Panc1 (cell line): ENCODE measurements around the gene PAH. TPM values are rescaled to one million over a fixed set of nuclear protein-coding genes. Genes with fewer than 3 reads are reported as not detected.

ENCODE experiments used
- ATAC-seq: fragments of 200-7000 bp; cut with Tn5 transposase; 2 replicates; pipeline ENCODE4 v1.9.1; 2020; ENCODE audit warnings: mild to moderate bottlenecking, moderate library complexity
- BruUV-seq: library from RNA; stranded (reverse); fragments of 400-500 nt; replicated peaks from 2 replicates; lab custom pipeline; 2021; lab: Mats Ljungman, UMichigan
- CTCF ChIA-PET: fragments of 300-600 bp; sonication (Branson Sonifier 250); formaldehyde crosslinking; loops from one replicate; lab custom pipeline; 2022; ENCODE audit warnings: antibody characterized with exemption; lab: Charles Lee
- POLR2A ChIA-PET: fragments of 300-600 bp; sonication (Branson Sonifier 250); formaldehyde crosslinking; loops from one replicate; lab custom pipeline; 2022; ENCODE audit warnings: antibody characterized with exemption; lab: Charles Lee
- DNase-seq: peaks from one replicate; pipeline ENCODE4 v3.0.0-alpha.2; 2010; ENCODE audit warnings: low read depth, low spot score
- H3K27ac ChIP-seq: 2 replicates; pipeline ENCODE4 v1.5.1; 2011; ENCODE audit warnings: mild to moderate bottlenecking, low read length, inconsistent platforms
- H3K27me3 ChIP-seq: fragments of 200-500 bp; sonication (Bioruptor generic); 2 replicates; pipeline ENCODE4 v1.6.0; 2014; ENCODE audit warnings: low read length, inconsistent platforms; ENCODE audit not compliant: control insufficient read depth, insufficient read depth
- H3K36me3 ChIP-seq: fragments of 200-500 bp; sonication (Bioruptor generic); 2 replicates; pipeline ENCODE4 v1.5.1; 2014; ENCODE audit warnings: inconsistent platforms, mild to moderate bottlenecking, low read length, moderate library complexity; ENCODE audit not compliant: control insufficient read depth, insufficient read depth
- H3K4me1 ChIP-seq: 2 replicates; pipeline ENCODE4 v1.5.1; 2011; ENCODE audit warnings: inconsistent platforms, mild to moderate bottlenecking, low read length, moderate library complexity; ENCODE audit not compliant: control insufficient read depth, insufficient read depth
- H3K4me3 ChIP-seq, 2 experiments: 2 replicates each; pipeline ENCODE4 v1.5.1; 2011 to 2012; ENCODE audit warnings: low read depth in 2 of 2, low read length in 2 of 2, mild to moderate bottlenecking in 2 of 2, inconsistent platforms in 1 of 2, moderate library complexity in 1 of 2
- H3K9me3 ChIP-seq: fragments of 200-500 bp; sonication (Bioruptor generic); 2 replicates; pipeline ENCODE4 v1.5.1; 2014; ENCODE audit warnings: low read depth, mild to moderate bottlenecking, inconsistent platforms, low read length, moderate library complexity; ENCODE audit not compliant: control insufficient read depth, insufficient read depth
- POLR2AphosphoS5 ChIP-seq: IDR thresholded peaks from 2 replicates; pipeline ENCODE4 v1.6.1; 2012; ENCODE audit warnings: mild to moderate bottlenecking, low read depth, low read length, moderate library complexity
- SIN3A ChIP-seq: IDR thresholded peaks from 2 replicates; pipeline ENCODE4 v1.6.1; 2012; ENCODE audit warnings: low read depth, mild to moderate bottlenecking, low read length, moderate library complexity, borderline replicate concordance; ENCODE audit not compliant: insufficient read depth
- TCF7L2 ChIP-seq: IDR thresholded peaks from 2 replicates; pipeline ENCODE4 v1.6.1; 2011; ENCODE audit warnings: mild to moderate bottlenecking, low read depth, low read length, inconsistent platforms
- in situ Hi-C: cut with HindIII; loops from 2 replicates; pipeline ENCODE4 v1.10.0; 2016; ENCODE audit warnings: low sequenced_read_pairs, low pct_unique_long_range_greater_than_20kb
- intact Hi-C: fragments of 100-400 bp; cut with micrococcal nuclease; formaldehyde crosslinking; loops from one replicate; pipeline ENCODE4 v1.10.0; 2022; ENCODE audit not compliant: unreplicated experiment
- total RNA-seq: library from RNA; stranded (reverse); gene quantifications from one replicate; pipeline ENCODE4 v1.2.1, GENCODE V29; 2021; ENCODE audit not compliant: unreplicated experiment
- TF ChIP-seq, protein P1 (sequence below): fragments of 450-650 bp; IDR thresholded peaks from 2 replicates; pipeline ENCODE4 v1.5.1; 2017; ENCODE audit warnings: mild to moderate bottlenecking
- TF ChIP-seq, protein P2 (sequence below), 2 experiments: IDR thresholded peaks; 2 replicates each; pipeline ENCODE4 v1.6.1; 2011 to 2012; ENCODE audit warnings: low read depth in 2 of 2, control low read depth in 1 of 2, low read length in 1 of 2, mild to moderate bottlenecking in 1 of 2, moderate library complexity in 1 of 2; ENCODE audit not compliant: insufficient read depth in 1 of 2

Gene PAH
- total RNA-seq, 1 experiment from 2014 or later = 0.51 TPM

DNA sequence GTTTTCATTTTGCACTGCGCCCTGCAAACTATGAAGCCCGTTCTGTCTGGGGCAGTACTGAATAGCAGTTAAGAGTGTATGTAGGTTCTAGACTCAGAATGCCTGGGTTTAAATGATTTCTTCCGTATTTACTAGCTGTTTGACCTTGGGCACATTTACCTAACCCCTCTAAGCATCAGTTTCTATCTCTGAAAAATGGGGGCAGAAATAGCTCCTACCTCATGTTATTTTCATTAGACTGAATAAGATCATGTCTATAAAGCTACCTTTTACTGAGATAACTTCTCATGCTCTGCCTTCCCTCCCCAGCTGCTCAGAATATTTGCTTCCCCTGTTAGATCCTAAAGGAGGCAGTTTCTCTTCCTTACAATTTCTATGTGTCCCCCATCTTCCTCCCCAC, 5.7 kb downstream of the PAH start:
- TF ChIP-seq TCF7L2 = no peak
- TF ChIP-seq, protein P1, sequence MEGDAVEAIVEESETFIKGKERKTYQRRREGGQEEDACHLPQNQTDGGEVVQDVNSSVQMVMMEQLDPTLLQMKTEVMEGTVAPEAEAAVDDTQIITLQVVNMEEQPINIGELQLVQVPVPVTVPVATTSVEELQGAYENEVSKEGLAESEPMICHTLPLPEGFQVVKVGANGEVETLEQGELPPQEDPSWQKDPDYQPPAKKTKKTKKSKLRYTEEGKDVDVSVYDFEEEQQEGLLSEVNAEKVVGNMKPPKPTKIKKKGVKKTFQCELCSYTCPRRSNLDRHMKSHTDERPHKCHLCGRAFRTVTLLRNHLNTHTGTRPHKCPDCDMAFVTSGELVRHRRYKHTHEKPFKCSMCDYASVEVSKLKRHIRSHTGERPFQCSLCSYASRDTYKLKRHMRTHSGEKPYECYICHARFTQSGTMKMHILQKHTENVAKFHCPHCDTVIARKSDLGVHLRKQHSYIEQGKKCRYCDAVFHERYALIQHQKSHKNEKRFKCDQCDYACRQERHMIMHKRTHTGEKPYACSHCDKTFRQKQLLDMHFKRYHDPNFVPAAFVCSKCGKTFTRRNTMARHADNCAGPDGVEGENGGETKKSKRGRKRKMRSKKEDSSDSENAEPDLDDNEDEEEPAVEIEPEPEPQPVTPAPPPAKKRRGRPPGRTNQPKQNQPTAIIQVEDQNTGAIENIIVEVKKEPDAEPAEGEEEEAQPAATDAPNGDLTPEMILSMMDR = no peak
- TF ChIP-seq POLR2AphosphoS5 = no peak
- H3K27ac ChIP-seq = no peak overlapping the region
- CTCF ChIA-PET = no interaction called here
- in situ Hi-C loops (no loop called here), intact Hi-C loops (no loop called here)
- H3K4me1 ChIP-seq = no peaks in the 10 kb centered on the region
- BruUV-seq = no TSS peak
- DNase-seq (no peak), ATAC-seq (no peak)
- H3K36me3 ChIP-seq = no peaks in the 10 kb centered on the region
- no peak overlapping the region for H3K4me3 ChIP-seq
- no peaks in the 10 kb centered on the region for H3K9me3 ChIP-seq
- POLR2A ChIA-PET = no interaction called here
- H3K27me3 ChIP-seq = no peaks in the 10 kb centered on the region

DNA sequence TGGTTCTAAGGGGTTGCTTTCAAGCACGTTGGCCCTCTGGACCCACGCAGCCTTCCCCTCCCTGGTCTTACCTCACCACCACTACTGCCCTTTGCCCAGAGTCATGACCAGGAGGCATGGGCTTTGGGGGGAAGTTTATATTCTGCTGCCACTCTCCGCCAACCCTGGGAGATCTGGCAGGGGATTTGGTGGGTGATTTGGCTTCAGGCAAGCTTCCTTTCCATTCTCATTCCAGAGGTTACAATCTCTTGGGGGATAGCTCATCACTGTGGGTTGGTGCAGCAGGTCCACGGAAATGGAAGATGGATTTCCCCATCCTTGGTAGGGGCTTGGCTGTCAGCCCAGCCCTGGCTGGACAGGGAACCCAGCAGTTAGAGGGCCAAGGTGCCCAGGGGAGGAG, 6.3 kb downstream of the PAH start:
- Histone ChIP-seq H3K27ac (no peak overlapping the region), H3K27me3 (no peaks in the 10 kb centered on the region), H3K4me1 (no peaks in the 10 kb centered on the region), H3K9me3 (no peaks in the 10 kb centered on the region), H3K4me3 (no peak overlapping the region), H3K36me3 (no peaks in the 10 kb centered on the region)
- ChIA-PET CTCF (no interaction called here), POLR2A (no interaction called here)
- BruUV-seq = no TSS peak
- in situ Hi-C loops (no loop called here), intact Hi-C loops (no loop called here)
- no peak for ATAC-seq
- DNase-seq = no peak
- TF ChIP-seq TCF7L2 (no peak), SIN3A (no peak), POLR2AphosphoS5 (no peak)
- TF ChIP-seq, protein P1 = no peak
- TF ChIP-seq, protein P2, sequence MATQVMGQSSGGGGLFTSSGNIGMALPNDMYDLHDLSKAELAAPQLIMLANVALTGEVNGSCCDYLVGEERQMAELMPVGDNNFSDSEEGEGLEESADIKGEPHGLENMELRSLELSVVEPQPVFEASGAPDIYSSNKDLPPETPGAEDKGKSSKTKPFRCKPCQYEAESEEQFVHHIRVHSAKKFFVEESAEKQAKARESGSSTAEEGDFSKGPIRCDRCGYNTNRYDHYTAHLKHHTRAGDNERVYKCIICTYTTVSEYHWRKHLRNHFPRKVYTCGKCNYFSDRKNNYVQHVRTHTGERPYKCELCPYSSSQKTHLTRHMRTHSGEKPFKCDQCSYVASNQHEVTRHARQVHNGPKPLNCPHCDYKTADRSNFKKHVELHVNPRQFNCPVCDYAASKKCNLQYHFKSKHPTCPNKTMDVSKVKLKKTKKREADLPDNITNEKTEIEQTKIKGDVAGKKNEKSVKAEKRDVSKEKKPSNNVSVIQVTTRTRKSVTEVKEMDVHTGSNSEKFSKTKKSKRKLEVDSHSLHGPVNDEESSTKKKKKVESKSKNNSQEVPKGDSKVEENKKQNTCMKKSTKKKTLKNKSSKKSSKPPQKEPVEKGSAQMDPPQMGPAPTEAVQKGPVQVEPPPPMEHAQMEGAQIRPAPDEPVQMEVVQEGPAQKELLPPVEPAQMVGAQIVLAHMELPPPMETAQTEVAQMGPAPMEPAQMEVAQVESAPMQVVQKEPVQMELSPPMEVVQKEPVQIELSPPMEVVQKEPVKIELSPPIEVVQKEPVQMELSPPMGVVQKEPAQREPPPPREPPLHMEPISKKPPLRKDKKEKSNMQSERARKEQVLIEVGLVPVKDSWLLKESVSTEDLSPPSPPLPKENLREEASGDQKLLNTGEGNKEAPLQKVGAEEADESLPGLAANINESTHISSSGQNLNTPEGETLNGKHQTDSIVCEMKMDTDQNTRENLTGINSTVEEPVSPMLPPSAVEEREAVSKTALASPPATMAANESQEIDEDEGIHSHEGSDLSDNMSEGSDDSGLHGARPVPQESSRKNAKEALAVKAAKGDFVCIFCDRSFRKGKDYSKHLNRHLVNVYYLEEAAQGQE (IDR thresholded peaks at IDR 0.05; ENCODE audit: insufficient read depth in 1 of 2, low read depth in 2 of 2, low read length in 1 of 2) = no peak
